ENCODE data around the gene TMIGD3. TPM values are rescaled to one million over a fixed set of nuclear protein-coding genes. Genes with fewer than 3 reads are reported as not detected.

Gene TMIGD3
- total RNA-seq, 1 experiment from 2014 or later = not detected

DNA sequence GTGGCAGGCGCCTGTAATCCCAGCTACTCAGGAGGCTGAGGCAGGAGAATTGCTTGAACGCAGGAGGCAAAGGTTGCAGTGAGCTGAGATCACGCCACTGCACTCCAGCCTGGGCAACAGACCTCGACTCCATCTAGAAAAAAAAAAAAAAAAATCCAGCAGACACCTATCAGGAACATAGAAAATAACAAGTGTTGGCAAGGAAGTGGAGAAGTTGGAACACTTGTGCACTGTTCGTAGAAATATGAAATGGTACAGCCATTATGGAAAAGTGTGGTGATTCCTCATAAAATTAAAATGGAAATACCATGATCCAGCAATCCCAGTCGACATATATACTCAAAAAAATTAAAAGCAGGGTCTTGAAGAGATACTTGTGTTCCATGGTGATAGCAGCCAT is 41.7 kb downstream of the TMIGD3 start:
- intact Hi-C loops (cut with micrococcal nuclease) = no loop called here
- no peaks in the 10 kb centered on the region for H3K9me3 ChIP-seq (ENCODE audit: low read length)
- H3F3A ChIP-seq (ENCODE audit: low read length, unreplicated experiment) = peaks cover 7% of the 10 kb centered on the region
- H3K27ac ChIP-seq (ENCODE audit: low read length) = no peak overlapping the region
- TF ChIP-seq EZH2phosphoT487 (IDR thresholded peaks at IDR 0.05; ENCODE audit: borderline replicate concordance, low read length) = no peak
- TF ChIP-seq CTCF (conservative IDR thresholded peaks at IDR 0.05; ENCODE audit: low read depth, low read length) = no peak
- TF ChIP-seq EZH2 (IDR thresholded peaks at IDR 0.05; ENCODE audit: low read length, unreplicated experiment) = no peak
- H3K36me3 ChIP-seq (ENCODE audit: low read depth, low read length) = peaks cover 54% of the 10 kb centered on the region
- H3K9ac ChIP-seq (ENCODE audit: low read length) = no peak overlapping the region
- no peaks in the 10 kb centered on the region for H3K9me2 ChIP-seq (replicated peaks; ENCODE audit: low read length)
- BruUV-seq (replicated peaks) = no TSS peak
- H2AFZ ChIP-seq (ENCODE audit: low read length) = no peak overlapping the region
- ATAC-seq (no peak), DNase-seq (no peak)
- no peaks in the 10 kb centered on the region for H4K20me1 ChIP-seq (ENCODE audit: low read length)
- no peaks in the 10 kb centered on the region for H3K27me3 ChIP-seq (ENCODE audit: low read length)
- CTCF ChIA-PET = no interaction called here
- H3K4me3 ChIP-seq (ENCODE audit: low read length) = no peak overlapping the region
- POLR2A ChIA-PET (ENCODE audit: unreplicated experiment) = no interaction called here
- H3K4me2 ChIP-seq (ENCODE audit: low read length) = no peak overlapping the region
- no peaks in the 10 kb centered on the region; the same call in 1 of the 2 replicates for H3K4me1 ChIP-seq (ENCODE audit: insufficient read depth, low read length)
- no peaks in the 10 kb centered on the region; the same call in 1 of the 2 replicates for H3K79me2 ChIP-seq (ENCODE audit: low read length)

DNA sequence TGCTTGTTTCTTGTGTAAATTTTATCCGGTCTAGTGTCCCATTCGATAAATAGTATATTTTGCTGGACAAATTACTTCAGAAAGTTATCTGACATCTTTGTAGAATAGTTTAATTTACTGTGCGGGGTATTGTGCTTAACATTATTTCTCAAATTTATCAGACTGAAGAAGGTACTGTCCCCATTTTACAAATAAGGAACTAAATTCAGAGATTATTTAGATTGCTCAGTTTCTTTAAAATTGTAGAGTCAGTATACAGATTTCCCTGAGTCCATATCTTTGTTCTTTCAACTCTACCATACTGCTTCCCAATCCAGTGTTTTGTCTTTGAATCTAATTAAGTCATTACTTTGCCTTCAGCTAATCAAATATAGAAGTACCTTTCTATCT is 47.8 kb downstream of the TMIGD3 start:
- Histone ChIP-seq H3K27me3 (ENCODE audit: low read length) (no peaks in the 10 kb centered on the region), H2AFZ (ENCODE audit: low read length) (no peak overlapping the region), H4K20me1 (ENCODE audit: low read length) (peaks cover 16% of the 10 kb centered on the region; the same call in 1 of the 2 replicates), H3K4me1 (ENCODE audit: insufficient read depth, low read length) (peaks cover 9% of the 10 kb centered on the region), H3K27ac (ENCODE audit: low read length) (no peak overlapping the region), H3K4me3 (ENCODE audit: low read length) (no peak overlapping the region), H3K9me3 (ENCODE audit: low read length) (no peaks in the 10 kb centered on the region), H3F3A (ENCODE audit: low read length, unreplicated experiment) (no peaks in the 10 kb centered on the region), H3K79me2 (ENCODE audit: low read length) (peaks cover 50% of the 10 kb centered on the region), H3K4me2 (ENCODE audit: low read length) (no peak overlapping the region), H3K9ac (ENCODE audit: low read length) (no peak overlapping the region), H3K36me3 (ENCODE audit: low read depth, low read length) (peaks cover 74% of the 10 kb centered on the region), H3K9me2 (replicated peaks; ENCODE audit: low read length) (no peaks in the 10 kb centered on the region)
- intact Hi-C loops (cut with micrococcal nuclease) = no loop called here
- no TSS peak for BruUV-seq (replicated peaks)
- ATAC-seq (no peak), DNase-seq (no peak)
- ChIA-PET CTCF (no interaction called here), POLR2A (ENCODE audit: unreplicated experiment) (no interaction called here)
- TF ChIP-seq EZH2phosphoT487 (IDR thresholded peaks at IDR 0.05; ENCODE audit: borderline replicate concordance, low read length) (no peak), EZH2 (IDR thresholded peaks at IDR 0.05; ENCODE audit: low read length, unreplicated experiment) (no peak), CTCF (conservative IDR thresholded peaks at IDR 0.05; ENCODE audit: low read depth, low read length) (no peak)

GRCh38 chr1:111454859-111455641 is 48.4 kb downstream of the TMIGD3 start:
- no TSS peak for BruUV-seq (replicated peaks)
- no peaks in the 10 kb centered on the region for H3K9me2 ChIP-seq (replicated peaks; ENCODE audit: low read length)
- intact Hi-C loops (cut with micrococcal nuclease) = no loop called here
- H3K36me3 ChIP-seq (ENCODE audit: low read depth, low read length) = peaks cover 71% of the 10 kb centered on the region
- no peak overlapping the region for H2AFZ ChIP-seq (ENCODE audit: low read length)
- no peak overlapping the region for H3K9ac ChIP-seq (ENCODE audit: low read length)
- peaks cover 14% of the 10 kb centered on the region for H3K4me1 ChIP-seq (ENCODE audit: insufficient read depth, low read length)
- TF ChIP-seq EZH2 (IDR thresholded peaks at IDR 0.05; ENCODE audit: low read length, unreplicated experiment) = no peak
- ChIA-PET POLR2A (ENCODE audit: unreplicated experiment) (no interaction called here), CTCF (no interaction called here)
- ATAC-seq (no peak), DNase-seq (no peak)
- no peak overlapping the region for H3K27ac ChIP-seq (ENCODE audit: low read length)
- H3K4me2 ChIP-seq (ENCODE audit: low read length) = no peak overlapping the region
- H3K4me3 ChIP-seq (ENCODE audit: low read length) = no peak overlapping the region
- no peaks in the 10 kb centered on the region for H3F3A ChIP-seq (ENCODE audit: low read length, unreplicated experiment)
- H3K9me3 ChIP-seq (ENCODE audit: low read length) = no peaks in the 10 kb centered on the region
- H3K27me3 ChIP-seq (ENCODE audit: low read length) = no peaks in the 10 kb centered on the region
- H4K20me1 ChIP-seq (ENCODE audit: low read length) = peaks cover 16% of the 10 kb centered on the region; the same call in 1 of the 2 replicates
- H3K79me2 ChIP-seq (ENCODE audit: low read length) = peaks cover 56% of the 10 kb centered on the region

Measured in PC-3 (cell line).